ENCODE data around the gene ANKRD11. TPM values are rescaled to one million over a fixed set of nuclear protein-coding genes. Genes with fewer than 3 reads are reported as not detected.
"Not testable (repeated sequence)": the region's sequence is repeated elsewhere in the genome, so short reads cannot be mapped to it uniquely, and the experiment has no call there.

Gene ANKRD11
- total RNA-seq, 1 donor: 80.8 TPM

- not testable (repeated sequence) for DNase-seq (ENCODE audit: low read depth in 2 of 3, low spot score in 2 of 3)
Observed at GRCh38 chr16:89389504-89390223, 100.7 kb downstream of the ANKRD11 start.

DNA sequence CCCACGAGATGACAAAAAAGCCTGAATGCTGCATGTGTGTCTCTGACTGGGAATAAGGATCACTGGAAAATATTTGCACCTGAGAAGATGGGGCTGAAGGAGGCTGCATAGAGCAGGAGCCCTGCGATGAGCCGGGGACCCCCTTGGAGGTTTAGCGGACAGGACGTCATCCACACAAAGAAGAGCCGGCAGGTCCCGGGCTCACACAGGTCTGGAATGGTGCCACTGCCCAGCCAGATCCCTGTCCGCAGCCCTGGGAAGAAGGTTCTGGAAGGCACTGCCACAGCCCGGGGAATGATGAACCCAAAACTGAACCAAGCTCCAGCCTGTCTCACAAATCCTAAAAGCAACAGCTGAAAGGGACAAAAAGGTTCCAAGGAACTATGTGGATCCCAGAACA is 101.8 kb downstream of the ANKRD11 start:
- DNase-seq (ENCODE audit: low read depth in 2 of 3, low spot score in 2 of 3): no peak

- DNase-seq (ENCODE audit: low read depth in 2 of 3, low spot score in 2 of 3): no peak
Observed at GRCh38 chr16:89386306-89387185, 103.8 kb downstream of the ANKRD11 start.

DNA sequence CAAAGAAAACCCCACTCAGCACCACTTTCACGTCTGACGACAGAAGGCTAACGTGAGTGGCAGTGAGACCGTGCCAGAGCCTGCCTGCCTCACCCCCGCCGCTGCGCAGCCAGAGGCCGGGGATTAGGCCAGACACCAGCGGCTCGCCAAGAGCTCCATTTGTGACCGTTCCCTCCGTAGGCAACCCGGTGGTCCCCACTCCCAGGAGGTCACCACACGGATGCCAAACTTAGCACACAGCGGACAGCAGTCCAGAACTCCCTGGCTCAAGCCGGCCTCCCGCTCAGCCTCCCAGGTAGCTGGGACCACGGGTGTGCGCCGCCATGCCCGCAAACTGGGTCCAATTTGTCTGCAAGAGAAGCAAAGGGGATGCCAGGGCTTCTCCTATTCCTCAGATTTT is 104.6 kb downstream of the ANKRD11 start:
- DNase-seq (ENCODE audit: low read depth in 2 of 3, low spot score in 2 of 3): no peak

- no peak for DNase-seq (ENCODE audit: low read depth in 2 of 3, low spot score in 2 of 3)
Observed at GRCh38 chr16:89384282-89384681, 106.1 kb downstream of the ANKRD11 start.

DNA sequence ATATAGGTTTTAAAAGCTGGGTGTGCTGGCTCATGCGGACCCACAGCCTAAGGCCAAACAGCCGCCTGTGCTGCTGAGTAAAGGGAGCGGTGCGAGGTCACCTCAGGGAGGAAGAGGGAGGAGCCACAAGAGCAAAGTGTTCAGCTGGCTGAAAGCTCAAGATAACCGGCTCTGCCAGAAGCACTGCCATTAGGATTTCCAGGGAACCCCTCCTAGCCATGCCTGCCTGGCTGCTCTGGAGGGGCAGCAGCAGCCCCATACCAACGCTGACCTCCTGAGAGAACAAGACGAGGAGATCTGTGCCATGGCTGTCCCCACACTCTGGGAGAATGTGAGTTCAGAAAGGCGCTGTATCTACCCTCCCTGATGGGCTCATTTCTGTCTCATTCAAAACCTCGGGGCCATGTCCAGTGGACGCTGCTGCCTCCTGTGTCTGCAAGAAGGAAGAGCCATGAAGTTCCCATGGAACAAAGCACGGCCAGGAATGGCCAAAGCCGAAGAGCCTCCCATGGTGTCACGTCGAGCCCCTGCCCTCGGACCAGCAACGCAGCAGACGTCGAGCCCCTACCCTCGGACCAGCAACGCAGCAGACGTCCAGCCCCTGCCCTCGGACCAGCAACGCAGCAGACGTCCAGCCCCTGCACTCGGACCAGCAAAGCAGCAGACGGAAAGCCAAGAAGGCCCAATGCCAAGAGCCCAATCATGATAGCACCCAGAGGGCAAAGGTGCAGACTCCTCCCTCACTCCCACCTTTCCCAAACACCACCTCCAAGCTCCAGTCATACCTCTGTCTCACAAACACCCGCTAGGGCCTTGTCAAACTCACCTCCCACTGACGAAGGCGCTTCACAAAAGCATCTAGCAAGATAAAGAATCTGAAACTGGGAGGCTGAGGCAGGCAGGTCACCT is 107.0 kb downstream of the ANKRD11 start:
- peak in 2 of 3 donors; percentile 43 to 66 for DNase-seq (ENCODE audit: low read depth in 2 of 3, low spot score in 2 of 3)

GRCh38 chr16:89382555-89382954 is 107.8 kb downstream of the ANKRD11 start:
- not testable (repeated sequence) for DNase-seq (ENCODE audit: low read depth in 2 of 3, low spot score in 2 of 3)

DNA sequence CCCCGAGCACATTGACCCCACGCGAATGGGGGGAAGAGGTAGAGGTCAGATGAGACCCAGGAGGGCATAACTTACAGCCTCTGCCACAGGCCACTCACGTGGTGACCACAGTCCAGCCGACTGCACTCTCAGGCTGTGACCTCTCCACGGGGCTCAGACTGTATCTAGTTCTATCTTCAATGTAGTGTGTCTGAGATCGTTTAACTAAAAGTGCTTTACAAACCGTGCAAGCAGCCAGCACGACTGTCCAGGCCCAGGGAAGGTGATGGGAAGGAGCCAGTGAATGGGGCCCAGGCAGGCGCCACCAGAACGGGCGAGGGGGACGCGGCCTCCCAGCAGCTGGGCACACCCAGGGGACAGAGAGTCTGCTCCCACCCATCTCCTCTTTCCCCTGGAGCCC is 108.6 kb downstream of the ANKRD11 start:
- no peak for DNase-seq (ENCODE audit: low read depth in 2 of 3, low spot score in 2 of 3)

- DNase-seq (ENCODE audit: low read depth in 2 of 3, low spot score in 2 of 3): no peak
Observed at GRCh38 chr16:89380681-89381080, 109.7 kb downstream of the ANKRD11 start.

DNA sequence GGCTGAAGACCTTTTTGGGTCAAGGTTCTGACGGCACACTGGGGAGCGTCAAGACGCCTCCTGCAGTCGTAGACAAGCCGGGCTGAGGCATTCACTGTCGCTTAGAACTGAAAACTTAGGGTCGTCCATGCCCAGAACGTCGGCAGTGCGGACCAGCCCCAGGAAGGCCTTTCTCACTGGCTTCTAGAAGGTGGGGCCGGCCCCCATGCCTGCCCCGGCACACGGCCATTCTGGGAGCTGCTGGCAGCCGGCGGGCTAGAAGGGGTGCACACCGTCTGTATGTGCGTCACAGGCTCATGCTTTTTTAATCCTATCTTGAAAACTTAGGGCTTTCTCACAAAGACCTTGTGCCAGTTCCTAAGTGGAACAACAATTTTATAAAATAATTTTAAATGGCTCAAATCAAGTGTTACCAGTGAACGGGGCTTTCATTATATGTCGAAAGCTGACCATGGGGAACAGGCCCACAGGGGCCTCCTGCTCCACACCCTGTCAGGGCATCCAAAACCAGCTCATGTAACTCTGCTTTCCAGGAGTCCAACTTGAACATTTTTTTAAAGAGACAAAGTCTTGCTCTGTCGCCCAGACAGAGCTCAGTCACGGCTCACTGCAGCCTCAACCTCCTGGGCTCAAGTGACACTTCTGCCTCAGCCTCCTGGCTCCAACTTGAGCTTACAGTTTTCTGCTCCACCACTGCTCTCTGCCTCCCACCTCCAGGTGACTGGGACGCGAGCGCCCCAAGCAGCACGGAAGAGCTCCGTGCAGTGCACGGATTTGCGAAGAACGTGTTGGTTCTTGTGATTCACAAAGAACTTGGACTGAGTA is 111.2 kb downstream of the ANKRD11 start:
- DNase-seq (ENCODE audit: low read depth in 2 of 3, low spot score in 2 of 3): no peak

GRCh38 chr16:89377453-89377848 is 112.9 kb downstream of the ANKRD11 start:
- DNase-seq (ENCODE audit: low read depth in 2 of 3, low spot score in 2 of 3): no peak

DNA sequence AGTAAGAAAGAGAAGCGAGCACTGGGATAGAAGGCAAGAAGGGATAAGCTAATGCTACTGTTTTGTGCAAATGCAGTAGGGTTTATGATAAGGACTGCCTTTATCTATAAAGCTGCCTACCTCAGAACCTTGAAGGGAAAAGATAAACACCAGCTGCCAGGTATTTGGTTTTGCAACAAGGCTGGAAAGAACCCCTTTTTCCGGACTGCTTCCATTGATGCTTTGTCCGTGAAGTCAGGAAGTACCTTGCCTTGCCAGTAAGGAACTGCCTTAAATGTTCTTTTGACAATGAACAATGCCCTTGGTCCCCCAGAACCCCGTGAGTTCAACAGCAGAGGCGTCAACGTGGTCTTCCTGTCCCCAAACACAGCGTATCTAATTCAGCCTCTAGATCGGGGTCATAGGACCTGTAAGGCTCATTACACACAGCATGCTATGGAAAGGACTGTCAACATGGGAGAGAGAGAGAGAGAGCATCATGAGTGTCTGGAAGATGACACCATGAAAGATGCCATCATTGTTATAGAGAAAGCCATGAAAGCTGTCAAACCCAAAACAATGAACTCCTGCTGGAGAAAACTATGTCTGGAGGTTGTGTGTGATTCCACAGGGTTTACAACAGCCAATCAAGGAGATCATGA is 113.4 kb downstream of the ANKRD11 start:
- no peak for DNase-seq (ENCODE audit: low read depth in 2 of 3, low spot score in 2 of 3)

- DNase-seq (ENCODE audit: low read depth in 2 of 3, low spot score in 2 of 3): no peak
Observed at GRCh38 chr16:89375686-89376085, 114.7 kb downstream of the ANKRD11 start.

- DNase-seq (ENCODE audit: low read depth in 2 of 3, low spot score in 2 of 3): no peak
Observed at GRCh38 chr16:89375021-89375420, 115.3 kb downstream of the ANKRD11 start.

- DNase-seq (ENCODE audit: low read depth in 2 of 3, low spot score in 2 of 3): no peak
Observed at GRCh38 chr16:89374393-89374960, 115.9 kb downstream of the ANKRD11 start.

DNA sequence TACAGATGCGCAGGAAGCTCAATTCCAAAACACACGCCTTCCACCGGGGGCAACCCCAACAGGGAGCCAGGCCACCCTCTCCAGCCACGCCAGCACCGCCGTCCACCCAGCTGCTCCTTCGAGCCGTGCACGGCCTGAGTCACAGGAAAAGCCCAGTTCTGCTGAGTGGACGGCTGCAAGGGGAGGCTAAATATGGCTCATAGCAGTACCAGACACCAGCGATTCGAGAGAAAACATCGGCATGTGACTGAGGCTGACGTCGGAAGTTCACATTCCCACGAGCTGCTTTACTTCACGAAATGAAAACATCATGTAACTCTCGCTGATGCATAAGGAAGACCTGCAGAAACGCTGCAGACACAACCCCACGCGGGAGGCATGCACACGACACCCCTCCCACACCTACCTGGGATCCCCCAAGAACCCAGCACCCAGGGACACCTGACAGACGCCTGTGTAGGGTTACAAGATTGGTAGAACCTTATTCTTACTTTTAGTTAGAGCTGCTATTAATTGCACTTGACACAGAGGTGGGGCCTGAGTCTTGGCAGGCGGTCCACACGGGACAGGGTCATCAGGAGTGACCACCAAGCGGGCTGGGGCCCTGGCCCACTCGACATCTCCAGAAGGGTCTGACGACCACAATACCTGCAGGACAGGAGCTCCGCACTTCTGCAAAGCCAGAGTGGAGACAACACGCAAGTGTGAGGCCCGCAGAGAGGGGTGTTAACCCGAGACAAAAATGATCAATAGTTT is 116.8 kb downstream of the ANKRD11 start:
- no peak for DNase-seq (ENCODE audit: low read depth in 2 of 3, low spot score in 2 of 3)

DNA sequence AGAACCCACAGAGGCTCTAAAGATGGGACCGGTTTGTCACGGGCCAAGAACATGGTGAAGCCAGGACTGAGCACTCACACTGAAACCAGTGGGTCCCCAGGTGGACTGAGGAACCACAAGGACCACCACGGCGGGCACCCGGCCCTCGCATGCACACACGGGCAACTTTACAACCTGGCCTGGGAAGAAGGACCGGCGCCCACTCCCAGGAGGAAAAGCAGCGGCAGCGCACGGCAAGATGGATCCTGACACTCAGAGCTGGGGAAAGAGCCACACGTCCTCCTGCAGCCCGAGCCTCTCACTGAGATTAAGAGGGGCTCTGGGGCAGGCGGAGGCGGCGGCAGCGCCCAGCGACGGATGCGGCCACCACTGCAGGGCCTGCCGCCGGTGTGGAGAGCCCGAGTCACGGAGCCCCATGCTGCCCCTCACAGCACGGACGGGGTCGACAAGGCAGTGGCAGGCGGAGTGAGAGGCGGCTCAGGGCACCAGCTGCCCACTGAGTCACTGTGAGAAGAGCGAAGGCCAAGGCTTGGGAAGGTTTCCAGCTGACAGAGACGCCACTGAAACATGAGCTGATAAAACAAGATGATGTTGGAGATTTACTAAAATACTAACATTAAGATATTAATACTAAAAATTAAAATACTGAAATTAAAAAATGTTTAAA is 118.3 kb downstream of the ANKRD11 start:
- no peak for DNase-seq (ENCODE audit: low read depth in 2 of 3, low spot score in 2 of 3)

- DNase-seq (ENCODE audit: low read depth in 2 of 3, low spot score in 2 of 3): no peak
Observed at GRCh38 chr16:89371386-89371785, 119.0 kb downstream of the ANKRD11 start.

All from hematopoietic multipotent progenitor cell (in vitro differentiated cells).